ENCODE data around the gene AVPI1.

Gene AVPI1

GRCh38 chr10:97675222-97675621 lies 11.8 kb downstream of the AVPI1 start:
- DNase-seq (ENCODE audit: low read depth), result no peak
- TF ChIP-seq POLR2A (IDR thresholded peaks at IDR 0.05; ENCODE audit: extremely low read depth, insufficient read length), result no peak
- no peak overlapping the region for H3K4me3 ChIP-seq (ENCODE audit: low read depth, low read length)

- TF ChIP-seq MAX (IDR thresholded peaks at IDR 0.05; ENCODE audit: low read depth, low read length), result no peak
- TF ChIP-seq MYC (IDR thresholded peaks at IDR 0.05; ENCODE audit: low read depth, low read length), result no peak; the same call in 1 of the 2 replicates
- TF ChIP-seq CTCF (IDR thresholded peaks at IDR 0.05; ENCODE audit: low read depth, low read length), result no peak
- TF ChIP-seq POLR2A (IDR thresholded peaks at IDR 0.05; ENCODE audit: extremely low read depth, insufficient read length), result no peak
- DNase-seq (ENCODE audit: low read depth), result peak; percentile 82
- no peak overlapping the region for H3K4me3 ChIP-seq (ENCODE audit: low read depth, low read length)
Measured at GRCh38 chr10:97673736-97674525, 13.1 kb downstream of the AVPI1 start.

- no peak for DNase-seq (ENCODE audit: low read depth)
- no peak overlapping the region for H3K4me3 ChIP-seq (ENCODE audit: low read depth, low read length)
- TF ChIP-seq MAX (IDR thresholded peaks at IDR 0.05; ENCODE audit: low read depth, low read length), result no peak
- TF ChIP-seq POLR2A (IDR thresholded peaks at IDR 0.05; ENCODE audit: extremely low read depth, insufficient read length), result no peak
- no peak for TF ChIP-seq MYC (IDR thresholded peaks at IDR 0.05; ENCODE audit: low read depth, low read length)
- TF ChIP-seq CTCF (IDR thresholded peaks at IDR 0.05; ENCODE audit: low read depth, low read length), result no peak
Measured at GRCh38 chr10:97669571-97669970, 17.5 kb downstream of the AVPI1 start.

- TF ChIP-seq CTCF (IDR thresholded peaks at IDR 0.05; ENCODE audit: low read depth, low read length) (no peak), MYC (IDR thresholded peaks at IDR 0.05; ENCODE audit: low read depth, low read length) (no peak), POLR2A (IDR thresholded peaks at IDR 0.05; ENCODE audit: extremely low read depth, insufficient read length) (no peak), MAX (IDR thresholded peaks at IDR 0.05; ENCODE audit: low read depth, low read length) (no peak)
- no peak overlapping the region for H3K4me3 ChIP-seq (ENCODE audit: low read depth, low read length)
- DNase-seq (ENCODE audit: low read depth), result no peak
Measured at GRCh38 chr10:97667463-97667862, 19.6 kb downstream of the AVPI1 start.

GRCh38 chr10:97666992-97667391 lies 20.0 kb downstream of the AVPI1 start:
- DNase-seq (ENCODE audit: low read depth), result no peak
- no peak for TF ChIP-seq CTCF (IDR thresholded peaks at IDR 0.05; ENCODE audit: low read depth, low read length)
- TF ChIP-seq MYC (IDR thresholded peaks at IDR 0.05; ENCODE audit: low read depth, low read length), result no peak
- TF ChIP-seq MAX (IDR thresholded peaks at IDR 0.05; ENCODE audit: low read depth, low read length), result no peak
- TF ChIP-seq POLR2A (IDR thresholded peaks at IDR 0.05; ENCODE audit: extremely low read depth, insufficient read length), result no peak
- H3K4me3 ChIP-seq (ENCODE audit: low read depth, low read length), result no peak overlapping the region

- H3K4me3 ChIP-seq (ENCODE audit: low read depth, low read length), result no peak overlapping the region
- TF ChIP-seq CTCF (IDR thresholded peaks at IDR 0.05; ENCODE audit: low read depth, low read length) (no peak), POLR2A (IDR thresholded peaks at IDR 0.05; ENCODE audit: extremely low read depth, insufficient read length) (no peak), MAX (IDR thresholded peaks at IDR 0.05; ENCODE audit: low read depth, low read length) (no peak), MYC (IDR thresholded peaks at IDR 0.05; ENCODE audit: low read depth, low read length) (no peak)
- DNase-seq (ENCODE audit: low read depth), result no peak
Measured at GRCh38 chr10:97664282-97664850, 22.7 kb downstream of the AVPI1 start.
